Fibroblast of lung (primary cell): ENCODE results near the gene ENOX1. TPM values are rescaled to one million over a fixed set of nuclear protein-coding genes. Genes with fewer than 3 reads are reported as not detected.

ENCODE experiments used
- DNase-seq, 2 donors: peaks; one replicate each; pipeline versions ENCODE4 v3.0.0 to v3.0.0-alpha.2; 2010; ENCODE audit warnings: low read depth in 2 of 2
- H2AFZ ChIP-seq: 2 replicates; pipeline ENCODE4 v1.5.1; 2012; ENCODE audit warnings: low read length, control low read depth, inconsistent platforms
- H3K27ac ChIP-seq: 2 replicates; pipeline ENCODE4 v1.5.1; 2011; ENCODE audit warnings: low read length, control low read depth; ENCODE audit not compliant: insufficient read depth
- H3K27me3 ChIP-seq: 2 replicates; pipeline ENCODE4 v1.5.1; 2011; ENCODE audit warnings: mild to moderate bottlenecking, low read length; ENCODE audit not compliant: control insufficient read depth, insufficient read depth
- H3K36me3 ChIP-seq: 2 replicates; pipeline ENCODE4 v1.5.1; 2011; ENCODE audit warnings: low read length; ENCODE audit not compliant: control insufficient read depth, insufficient read depth
- H3K4me1 ChIP-seq: 2 replicates; pipeline ENCODE4 v1.5.1; 2011; ENCODE audit warnings: low read length; ENCODE audit not compliant: control insufficient read depth, insufficient read depth; ENCODE audit errors: extremely low read depth
- H3K4me2 ChIP-seq: 2 replicates; pipeline ENCODE4 v1.5.1; 2011; ENCODE audit warnings: low read length, control low read depth; ENCODE audit not compliant: insufficient read depth; ENCODE audit errors: extremely low read depth
- H3K4me3 ChIP-seq, 4 experiments: fragments of 200-600 bp in 1 of 4; sonication (generic) in 1 of 4; replicated peaks in 1 of 4; 2 replicates each; pipeline ENCODE4 v1.5.1; 2011 to 2016; ENCODE audit warnings: low read length in 4 of 4, low read depth in 3 of 4, mild to moderate bottlenecking in 3 of 4, control low read depth in 2 of 4, inconsistent platforms in 1 of 4, mixed read lengths in 1 of 4; ENCODE audit not compliant: insufficient read depth in 1 of 4; ENCODE audit errors: control extremely low read depth in 1 of 4
- H3K79me2 ChIP-seq: 2 replicates; pipeline ENCODE4 v1.5.1; 2012; ENCODE audit warnings: mild to moderate bottlenecking, low read length, inconsistent platforms; ENCODE audit not compliant: control insufficient read depth, insufficient read depth
- H3K9ac ChIP-seq: 2 replicates; pipeline ENCODE4 v1.5.1; 2011; ENCODE audit warnings: mild to moderate bottlenecking, low read length, control low read depth; ENCODE audit not compliant: insufficient read depth
- H3K9me3 ChIP-seq: 2 replicates; pipeline ENCODE4 v1.5.1; 2012; ENCODE audit warnings: low read depth, low read length; ENCODE audit not compliant: control insufficient read depth, insufficient read depth
- H4K20me1 ChIP-seq: 2 replicates; pipeline ENCODE4 v1.5.1; 2011; ENCODE audit warnings: low read length; ENCODE audit not compliant: control insufficient read depth, insufficient read depth; ENCODE audit errors: extremely low read depth
- EZH2 ChIP-seq: IDR thresholded peaks from 2 replicates; pipeline ENCODE4 v1.5.1; 2012; ENCODE audit warnings: low read length, control low read depth, mild to moderate bottlenecking; ENCODE audit errors: missing control alignments
- polyA plus RNA-seq, 2 donors: library from polyadenylated mRNA; depleted of rRNA in 1 of 2; stranded (reverse) in 1 of 2; unstranded in 1 of 2; fragments of >200 nt; gene quantifications; 2 replicates each; pipeline ENCODE4 v1.2.1, GENCODE V29; 2011 to 2012; ENCODE audit warnings: missing spikeins in 1 of 2
- total RNA-seq: library from RNA; depleted of rRNA; stranded (reverse); fragments of >200 nt; gene quantifications from 2 replicates; pipeline ENCODE4 v1.2.1, GENCODE V29; 2014
- TF ChIP-seq, protein P1 (sequence below), 2 donors: IDR thresholded peaks in 1 of 2; conservative IDR thresholded peaks in 1 of 2; 1 replicate in 1 of 2; 2 replicates in 1 of 2; pipeline ENCODE4 v1.5.1; 2011 to 2012; ENCODE audit warnings: low read length in 2 of 2, control low read depth in 1 of 2, inconsistent platforms in 1 of 2, low read depth in 1 of 2, mild to moderate bottlenecking in 1 of 2

ENOX1 gene
- total and polyA plus RNA-seq, 2 donors (not counting 1 experiment from before 2014, with no cell fraction given): 3.5 to 7.6 TPM

GRCh38 chr13:43731296-43731695 is 55.5 kb downstream of the ENOX1 start:
- Histone ChIP-seq H3K79me2 (no peaks in the 10 kb centered on the region), H3K36me3 (no peaks in the 10 kb centered on the region), H2AFZ (no peak overlapping the region), H3K4me2 (no peak overlapping the region), H3K9me3 (no peaks in the 10 kb centered on the region), H4K20me1 (no peaks in the 10 kb centered on the region), H3K27ac (no peak overlapping the region), H3K9ac (no peak overlapping the region), H3K27me3 (no peaks in the 10 kb centered on the region), H3K4me1 (peaks cover 7% of the 10 kb centered on the region), H3K4me3 (no peak overlapping the region)
- DNase-seq: no peak
- TF ChIP-seq, protein P1, sequence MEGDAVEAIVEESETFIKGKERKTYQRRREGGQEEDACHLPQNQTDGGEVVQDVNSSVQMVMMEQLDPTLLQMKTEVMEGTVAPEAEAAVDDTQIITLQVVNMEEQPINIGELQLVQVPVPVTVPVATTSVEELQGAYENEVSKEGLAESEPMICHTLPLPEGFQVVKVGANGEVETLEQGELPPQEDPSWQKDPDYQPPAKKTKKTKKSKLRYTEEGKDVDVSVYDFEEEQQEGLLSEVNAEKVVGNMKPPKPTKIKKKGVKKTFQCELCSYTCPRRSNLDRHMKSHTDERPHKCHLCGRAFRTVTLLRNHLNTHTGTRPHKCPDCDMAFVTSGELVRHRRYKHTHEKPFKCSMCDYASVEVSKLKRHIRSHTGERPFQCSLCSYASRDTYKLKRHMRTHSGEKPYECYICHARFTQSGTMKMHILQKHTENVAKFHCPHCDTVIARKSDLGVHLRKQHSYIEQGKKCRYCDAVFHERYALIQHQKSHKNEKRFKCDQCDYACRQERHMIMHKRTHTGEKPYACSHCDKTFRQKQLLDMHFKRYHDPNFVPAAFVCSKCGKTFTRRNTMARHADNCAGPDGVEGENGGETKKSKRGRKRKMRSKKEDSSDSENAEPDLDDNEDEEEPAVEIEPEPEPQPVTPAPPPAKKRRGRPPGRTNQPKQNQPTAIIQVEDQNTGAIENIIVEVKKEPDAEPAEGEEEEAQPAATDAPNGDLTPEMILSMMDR (conservative IDR thresholded peaks at IDR 0.05 in 1 of 2, IDR thresholded peaks at IDR 0.05 in 1 of 2; ENCODE audit: low read depth in 1 of 2, low read length in 2 of 2): no peak
- TF ChIP-seq EZH2: no peak

DNA sequence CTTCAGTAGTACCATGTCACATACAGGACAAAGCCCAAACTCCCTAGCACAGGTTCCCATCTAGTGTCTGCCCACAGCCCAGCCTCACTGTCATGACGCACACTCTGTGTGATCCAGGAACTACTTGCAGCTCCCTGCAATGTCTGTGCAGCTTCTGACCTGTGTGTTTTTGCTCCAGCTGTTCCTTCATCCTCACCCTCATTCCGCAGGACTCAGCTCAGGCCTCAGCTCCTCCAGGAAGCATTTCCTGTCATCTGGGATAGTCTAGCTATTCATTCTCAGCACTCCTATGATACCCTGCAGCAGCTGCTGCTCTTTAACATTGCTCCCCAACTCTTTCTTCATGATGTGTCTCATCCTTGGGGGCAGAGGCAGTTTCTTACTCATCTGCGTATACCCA is 56.1 kb downstream of the ENOX1 start:
- no peaks in the 10 kb centered on the region for H3K9me3 ChIP-seq
- H3K79me2 ChIP-seq: no peaks in the 10 kb centered on the region
- TF ChIP-seq, protein P1 (conservative IDR thresholded peaks at IDR 0.05 in 1 of 2, IDR thresholded peaks at IDR 0.05 in 1 of 2; ENCODE audit: low read depth in 1 of 2, low read length in 2 of 2): no peak
- no peak for TF ChIP-seq EZH2
- H3K27me3 ChIP-seq: no peaks in the 10 kb centered on the region
- H3K4me2 ChIP-seq: no peak overlapping the region
- no peak overlapping the region for H3K4me3 ChIP-seq
- H4K20me1 ChIP-seq: no peaks in the 10 kb centered on the region
- no peak overlapping the region for H3K9ac ChIP-seq
- no peak overlapping the region for H3K27ac ChIP-seq
- DNase-seq: peak; percentile 7 to 36
- H3K36me3 ChIP-seq: no peaks in the 10 kb centered on the region
- H2AFZ ChIP-seq: no peak overlapping the region
- peaks cover 7% of the 10 kb centered on the region for H3K4me1 ChIP-seq

DNA sequence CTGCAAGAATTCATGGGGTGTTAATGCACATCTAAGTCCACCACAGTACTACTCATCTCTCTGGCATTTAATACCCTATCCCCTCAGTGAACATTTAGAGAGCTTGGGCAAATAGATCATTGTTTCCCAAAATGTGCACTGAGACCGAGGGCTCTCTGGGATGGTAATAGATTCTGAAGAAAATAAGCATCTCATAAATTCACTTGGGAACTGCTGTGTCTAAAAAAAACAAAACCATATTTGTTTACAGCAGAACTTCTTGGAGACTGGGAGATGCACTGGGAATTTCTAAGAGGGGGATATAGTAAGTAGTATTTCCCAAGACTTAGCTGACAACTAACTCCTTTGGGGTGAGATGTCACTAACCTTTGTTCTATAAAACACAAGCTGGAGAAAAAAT is 58.4 kb downstream of the ENOX1 start:
- H3K4me1 ChIP-seq: peaks cover 7% of the 10 kb centered on the region
- TF ChIP-seq EZH2: no peak
- TF ChIP-seq, protein P1 (conservative IDR thresholded peaks at IDR 0.05 in 1 of 2, IDR thresholded peaks at IDR 0.05 in 1 of 2; ENCODE audit: low read depth in 1 of 2, low read length in 2 of 2): no peak
- no peak overlapping the region for H3K9ac ChIP-seq
- H3K27me3 ChIP-seq: no peaks in the 10 kb centered on the region
- no peaks in the 10 kb centered on the region for H3K9me3 ChIP-seq
- no peak overlapping the region for H3K4me3 ChIP-seq
- H3K36me3 ChIP-seq: no peaks in the 10 kb centered on the region
- H2AFZ ChIP-seq: no peak overlapping the region
- no peak overlapping the region for H3K4me2 ChIP-seq
- no peaks in the 10 kb centered on the region for H4K20me1 ChIP-seq
- no peaks in the 10 kb centered on the region for H3K79me2 ChIP-seq
- peak in 1 of 2 donors; percentile 43 for DNase-seq
- H3K27ac ChIP-seq: no peak overlapping the region
